ENCODE data around the gene DPH6.
"Not testable (repeated sequence)": the region's sequence is repeated elsewhere in the genome, so short reads cannot be mapped to it uniquely, and the experiment has no call there.

Gene DPH6, protein sequence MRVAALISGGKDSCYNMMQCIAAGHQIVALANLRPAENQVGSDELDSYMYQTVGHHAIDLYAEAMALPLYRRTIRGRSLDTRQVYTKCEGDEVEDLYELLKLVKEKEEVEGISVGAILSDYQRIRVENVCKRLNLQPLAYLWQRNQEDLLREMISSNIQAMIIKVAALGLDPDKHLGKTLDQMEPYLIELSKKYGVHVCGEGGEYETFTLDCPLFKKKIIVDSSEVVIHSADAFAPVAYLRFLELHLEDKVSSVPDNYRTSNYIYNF
- 1.8 to 9.3 (median 5.4) reads per million in 18 experiments for total RNA-seq

DNA sequence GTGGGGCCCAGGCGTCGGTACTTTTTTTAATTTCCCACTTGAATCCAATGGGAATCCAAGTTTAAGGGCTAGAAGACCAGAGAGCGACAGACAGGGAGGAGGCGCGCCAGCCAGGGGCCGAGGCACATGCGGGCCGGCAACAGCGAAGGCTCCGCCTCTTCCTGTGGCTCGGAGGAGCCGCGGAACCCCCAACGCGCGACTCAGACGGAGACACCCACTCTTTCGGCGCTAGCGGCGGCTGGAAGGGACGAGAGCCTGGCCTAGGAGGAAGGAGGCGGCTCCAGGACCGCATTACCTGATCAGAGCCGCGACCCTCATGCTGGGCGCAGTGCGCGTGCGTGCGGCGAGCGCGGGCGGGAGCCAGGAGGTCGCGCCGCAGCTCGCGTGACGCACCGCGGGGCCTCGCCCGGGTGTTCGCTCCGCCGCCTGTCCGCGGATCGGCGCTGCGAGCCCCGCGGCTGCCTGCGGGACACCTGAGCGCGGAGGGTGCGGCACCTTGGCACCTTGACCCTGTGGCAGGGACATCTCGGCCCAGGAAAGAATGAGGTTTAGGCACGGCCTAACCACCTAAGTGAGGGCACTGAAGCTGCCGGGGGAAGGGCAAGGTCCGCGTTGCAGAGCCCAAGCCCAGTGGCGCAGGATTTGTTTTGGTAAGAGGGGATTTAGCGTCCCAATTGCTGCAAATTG, at the start of gene DPH6:
TSS of gene DPH6 (minus strand) at position 342 of the 687 bp plus-strand sequence. CDS start at position 318, 24 bp downstream.
- DNase-seq: peak; percentile 69 to 84

DNA sequence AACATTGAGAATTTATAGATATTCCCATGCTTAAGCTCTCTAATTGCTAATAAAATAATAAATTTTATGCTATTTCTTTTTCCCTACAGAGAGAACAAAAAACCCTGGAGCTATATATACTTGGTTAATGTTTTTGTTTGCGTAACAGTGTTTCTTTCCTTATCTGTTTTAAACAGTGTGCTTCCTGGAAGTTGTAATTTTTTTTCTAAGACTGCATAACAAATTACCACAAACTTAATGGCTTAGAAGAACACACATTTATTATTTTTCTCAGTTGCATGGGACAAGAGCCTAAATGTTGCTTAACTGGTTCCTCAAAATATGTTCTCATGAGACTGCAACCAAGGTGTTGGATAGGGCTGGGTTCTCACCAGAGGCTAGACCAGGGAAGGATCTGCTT, 49.7 kb upstream of the DPH6 start:
- DNase-seq: no peak

DNA sequence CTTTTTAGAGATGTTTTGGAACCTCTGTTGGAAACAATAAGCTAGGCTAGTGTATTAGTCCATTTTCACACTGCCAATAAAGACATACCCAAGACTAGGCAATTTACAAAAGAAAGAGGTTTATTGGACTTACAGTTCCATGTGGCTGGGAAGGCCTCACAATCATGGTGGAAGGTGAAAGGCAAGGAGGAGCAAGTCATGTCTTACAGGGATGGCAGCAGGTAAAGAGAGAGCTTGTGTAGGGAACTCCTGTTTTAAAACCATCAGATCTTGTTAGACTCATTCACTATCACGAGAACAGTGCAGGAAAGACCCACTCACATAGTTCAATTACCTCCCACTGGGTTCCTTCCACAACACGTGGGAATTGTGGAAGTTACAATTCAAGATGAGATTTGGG, 46.0 kb upstream of the DPH6 start:
- DNase-seq: not testable (repeated sequence)

DNA sequence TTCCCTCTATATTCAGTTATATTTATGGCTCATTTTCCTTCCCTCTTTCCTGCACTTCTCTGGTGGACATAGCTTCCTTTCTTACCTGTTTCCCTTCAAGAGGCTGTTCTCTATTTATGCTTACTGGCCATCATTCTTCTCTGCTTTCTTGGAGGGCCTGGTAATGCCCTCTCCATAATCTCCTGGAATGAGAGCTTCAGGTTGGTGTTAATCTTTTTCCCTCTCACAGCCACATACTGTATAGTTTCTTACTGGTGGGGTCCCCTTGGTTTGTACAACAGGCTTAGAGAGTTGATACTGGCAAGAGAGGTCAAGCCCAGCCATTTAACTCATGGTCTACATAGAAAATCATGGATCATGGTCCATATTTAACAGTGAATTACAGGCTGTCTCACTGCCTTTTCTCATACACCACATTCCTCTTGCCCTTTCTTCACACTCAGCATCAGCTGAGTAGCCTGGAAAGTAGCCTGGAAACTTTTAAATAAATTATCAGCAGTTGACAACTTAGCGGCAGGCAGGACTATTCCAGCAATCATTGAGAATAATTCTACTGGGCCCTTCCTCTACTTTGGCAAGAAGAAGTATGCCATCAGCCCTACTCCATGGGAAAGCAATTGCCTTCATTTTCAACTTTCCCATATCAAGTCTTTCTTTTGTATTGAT, 38.0 kb upstream of the DPH6 start:
- no peak for DNase-seq

DNA sequence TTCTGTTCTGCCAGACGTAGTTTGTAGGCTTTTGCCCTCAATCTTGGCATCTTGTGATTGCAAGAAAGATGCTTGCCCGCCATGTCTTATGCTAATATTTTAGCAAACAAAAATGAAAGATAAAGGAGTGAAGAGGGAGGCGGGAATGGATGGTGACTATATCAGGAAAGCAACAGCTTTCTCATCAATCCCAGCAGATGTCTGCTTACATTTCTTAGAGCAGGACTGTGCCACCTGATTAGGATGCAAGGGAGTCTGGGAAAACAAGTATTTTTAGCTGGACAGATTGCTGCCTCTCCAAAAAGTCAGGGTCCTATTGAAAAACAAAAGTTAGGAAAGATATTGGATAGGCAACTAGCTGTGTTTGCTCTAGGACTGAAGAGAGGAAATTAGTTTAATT, 34.6 kb upstream of the DPH6 start:
- no peak for DNase-seq

DNA sequence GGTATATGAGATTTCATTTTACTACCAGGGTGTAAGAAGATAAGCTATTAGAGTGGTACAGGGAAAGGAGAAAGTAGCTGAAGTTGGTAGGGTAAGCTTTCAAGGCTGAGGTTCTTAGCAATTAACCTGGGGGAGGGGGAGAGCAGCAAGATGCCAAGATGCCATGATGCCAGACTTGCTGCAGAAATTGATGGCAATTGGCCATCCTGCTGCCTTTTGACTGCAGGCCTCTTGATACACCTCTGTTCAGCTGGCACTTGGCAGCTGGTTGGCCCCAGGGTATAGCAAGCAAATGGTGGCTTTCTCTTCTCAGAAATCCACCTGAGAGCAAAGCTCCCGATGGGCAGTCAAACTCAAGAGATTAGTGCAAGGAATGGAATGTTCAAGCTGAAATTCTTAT, 21.4 kb upstream of the DPH6 start:
- no peak for DNase-seq

DNA sequence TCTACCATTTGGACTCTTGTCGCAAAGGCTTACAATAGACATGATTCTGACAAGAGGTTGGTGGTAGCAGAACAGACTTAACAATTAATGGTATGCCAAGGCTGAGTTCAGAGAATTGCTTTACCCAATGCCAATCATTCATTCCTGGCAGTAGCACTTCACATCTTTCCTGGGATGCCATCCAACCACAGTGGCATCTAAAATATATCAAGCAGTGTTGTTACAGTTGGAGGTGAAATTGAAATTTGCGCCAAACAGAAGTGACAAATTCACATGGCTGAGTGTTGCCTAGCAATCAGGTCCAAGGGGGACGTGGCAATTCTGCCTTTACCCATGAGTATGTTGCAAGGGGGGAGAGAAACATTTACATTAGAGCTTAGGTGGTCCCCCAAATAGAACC, 21.0 kb upstream of the DPH6 start:
- no peak for DNase-seq

DNA sequence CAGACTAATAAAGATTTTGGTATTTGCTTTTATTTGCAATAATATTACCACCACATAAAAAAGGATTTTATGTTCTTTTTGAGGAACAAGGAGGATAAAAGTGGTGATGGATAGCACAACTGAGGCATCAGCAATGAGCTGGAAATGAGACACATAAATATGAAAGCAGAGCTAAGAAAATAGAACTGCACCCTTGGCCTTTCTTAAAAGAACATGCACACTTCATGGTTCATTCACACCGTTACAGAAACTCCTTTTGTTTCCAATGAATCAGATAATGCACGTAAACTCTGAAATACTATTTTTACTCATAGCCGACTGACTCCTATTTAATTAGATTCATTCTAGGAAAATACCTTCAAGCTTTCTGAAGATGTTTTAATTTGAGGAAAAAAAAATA, 19.9 kb upstream of the DPH6 start:
- DNase-seq: no peak

DNA sequence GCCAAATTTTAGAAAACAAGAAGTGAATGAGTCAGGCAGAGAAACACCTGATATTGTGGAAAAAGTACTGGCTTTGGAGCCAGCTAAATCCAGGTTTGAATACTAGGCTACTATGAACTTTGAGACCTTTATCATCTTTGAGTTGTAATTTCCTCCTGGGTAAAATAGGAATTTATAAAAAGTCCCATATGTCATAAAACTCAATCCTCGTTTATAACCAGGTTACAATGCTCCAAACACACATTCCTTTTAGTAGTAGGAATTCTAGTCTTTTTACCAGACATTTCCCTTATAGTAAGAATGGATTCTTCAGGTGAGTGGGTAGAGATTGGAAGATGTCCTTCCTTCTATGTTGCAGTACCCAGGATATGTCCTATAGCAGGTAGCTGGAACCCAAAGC, 16.7 kb upstream of the DPH6 start:
- DNase-seq: no peak

DNA sequence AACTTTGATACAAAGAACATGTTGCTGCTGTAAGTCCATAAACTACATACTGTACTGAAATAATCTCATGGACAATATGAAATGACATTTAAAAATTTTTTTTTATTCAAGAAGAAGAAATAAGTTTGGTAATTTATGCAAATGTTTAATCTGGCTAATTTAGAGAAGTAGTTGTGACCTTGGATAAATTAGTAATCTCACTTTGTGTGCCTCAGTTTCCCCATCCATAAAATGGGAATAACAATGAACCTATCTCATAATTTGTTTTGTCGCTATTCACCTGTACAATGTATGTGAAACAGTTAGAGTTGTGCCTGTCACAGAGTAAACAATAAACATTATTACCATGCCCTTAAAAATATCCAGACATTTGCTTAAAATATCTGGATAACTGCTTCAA, 15.3 kb upstream of the DPH6 start:
- DNase-seq: no peak

DNA sequence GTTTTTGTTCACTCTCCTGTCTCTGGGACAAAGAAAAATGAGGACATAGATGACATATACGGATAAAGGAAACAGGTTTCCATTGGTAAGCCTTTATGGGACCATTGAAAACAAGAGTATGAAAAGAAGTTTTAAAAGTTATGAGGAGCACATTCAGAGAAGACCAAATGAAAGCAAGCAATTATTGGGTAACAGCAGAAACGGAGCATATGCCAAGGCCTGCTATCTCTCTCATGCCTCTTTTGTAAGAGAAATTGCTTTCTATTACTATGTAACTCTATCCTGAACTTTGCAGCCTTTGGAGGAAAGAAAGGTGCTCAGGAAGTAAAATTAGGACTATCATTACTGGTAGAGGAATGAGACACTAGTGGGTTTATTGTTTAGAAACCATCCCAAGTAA, 14.9 kb upstream of the DPH6 start:
- no peak for DNase-seq

DNA sequence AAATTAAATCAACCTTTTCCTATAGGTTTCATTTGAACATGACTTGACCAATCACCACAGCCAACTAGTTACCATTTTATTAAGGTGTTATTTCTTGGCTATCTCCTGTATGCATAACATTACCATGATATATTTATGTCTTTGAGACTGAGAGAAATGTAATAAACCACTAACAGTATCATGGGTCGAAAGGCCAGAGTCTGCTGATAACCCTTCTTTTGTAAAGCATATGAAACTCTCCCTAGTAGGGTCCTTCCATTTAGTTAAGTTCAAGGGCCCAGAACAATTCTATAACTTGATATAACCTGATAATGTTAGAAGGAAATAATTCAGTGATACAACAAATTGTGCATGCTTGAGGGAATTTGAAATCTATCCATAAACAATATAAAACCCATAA, 14.3 kb upstream of the DPH6 start:
- no peak for DNase-seq

DNA sequence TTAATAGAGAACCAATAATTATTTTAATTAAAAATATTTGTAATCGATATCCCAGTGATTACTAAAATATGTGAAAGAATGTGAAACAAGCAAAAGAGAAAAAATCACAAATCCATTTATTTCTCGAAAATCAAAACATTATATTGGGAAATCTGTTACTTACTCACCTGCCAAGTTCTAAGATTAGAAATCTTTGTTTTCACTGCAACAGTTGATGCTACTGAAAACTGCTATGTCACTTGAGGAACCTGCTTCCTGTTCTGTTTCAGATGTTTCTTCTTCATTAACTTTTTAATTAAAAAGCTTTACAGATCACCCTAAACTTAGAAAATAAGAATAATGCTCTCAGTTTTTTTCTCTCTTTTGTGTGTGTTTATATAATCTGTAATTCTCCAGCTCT, 13.7 kb upstream of the DPH6 start:
- no peak for DNase-seq

DNA sequence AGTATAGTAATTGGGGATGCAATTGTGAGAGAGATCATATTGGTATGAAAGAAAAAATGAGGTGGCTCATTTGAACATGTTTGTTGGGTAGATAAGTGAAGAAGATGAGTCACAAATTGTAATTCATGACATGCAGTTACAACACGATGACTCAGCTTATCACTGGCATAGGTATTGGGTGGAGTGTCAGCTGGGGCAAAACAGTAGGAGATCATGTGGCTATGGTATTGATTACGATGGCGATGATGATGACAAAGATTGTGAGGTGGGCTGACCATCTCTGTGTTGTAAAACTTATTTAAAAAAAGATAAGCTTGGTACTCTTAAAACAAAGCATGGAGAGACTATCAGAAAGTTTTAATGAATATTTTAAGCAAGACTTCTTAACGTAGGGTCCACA, 11.6 kb upstream of the DPH6 start:
- DNase-seq: no peak

DNA sequence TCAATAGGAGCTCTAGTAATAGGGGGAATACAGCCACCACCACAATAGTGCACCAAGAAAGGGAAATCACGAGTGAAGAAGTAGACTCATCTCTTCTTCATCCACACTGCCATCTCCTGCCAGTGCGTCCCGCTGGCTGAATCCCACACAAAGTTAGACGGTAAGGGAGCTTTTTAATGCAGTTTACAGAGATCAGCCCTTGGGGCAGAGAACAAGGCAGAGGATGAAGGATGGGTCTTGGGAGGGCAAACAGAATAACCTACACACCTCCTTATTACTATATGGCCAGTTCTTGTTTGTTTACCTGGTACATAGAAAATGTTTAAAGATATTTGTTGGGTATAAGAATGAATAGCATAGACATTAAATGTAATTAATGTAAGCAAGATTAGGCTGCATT, 11.0 kb upstream of the DPH6 start:
- DNase-seq: no peak

DNA sequence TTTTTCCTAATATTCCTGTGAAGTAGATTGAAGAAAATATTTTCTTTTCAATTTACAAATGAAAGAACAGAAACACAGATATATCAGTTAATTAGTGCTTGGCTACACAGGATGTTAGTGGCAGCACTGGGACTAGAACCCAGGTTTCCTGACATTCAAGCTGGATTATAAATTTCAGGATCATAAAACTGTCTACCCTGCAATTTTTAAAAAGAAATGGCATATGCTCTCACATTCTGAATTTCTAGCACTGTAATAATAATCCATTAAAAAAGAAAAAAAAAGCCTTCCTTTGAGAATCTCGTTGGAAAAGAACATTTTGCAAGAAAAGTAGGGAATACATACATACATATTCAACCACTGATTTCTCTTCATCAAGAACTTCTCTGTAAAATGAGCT, 9.3 kb upstream of the DPH6 start:
- DNase-seq: no peak

DNA sequence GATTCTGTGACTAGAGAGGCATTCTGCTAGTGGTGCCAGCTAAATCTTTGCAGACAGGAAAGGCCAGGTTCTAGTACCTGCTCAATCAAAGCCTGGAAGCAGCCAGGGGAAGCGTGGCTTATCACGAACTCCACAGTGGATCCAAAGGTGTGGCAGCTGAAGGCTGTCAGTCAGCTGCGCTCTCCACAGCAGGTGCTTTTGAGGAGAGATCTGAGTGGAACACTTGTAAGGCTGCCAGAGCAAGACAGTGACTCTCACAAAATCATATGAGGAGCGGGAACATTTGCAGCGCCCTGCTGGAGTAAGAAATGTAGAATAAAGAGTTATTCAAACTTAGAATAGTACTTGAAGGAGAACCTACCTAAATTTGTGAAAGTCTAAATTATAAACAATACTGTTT, 5.0 kb upstream of the DPH6 start:
- DNase-seq: no peak

DNA sequence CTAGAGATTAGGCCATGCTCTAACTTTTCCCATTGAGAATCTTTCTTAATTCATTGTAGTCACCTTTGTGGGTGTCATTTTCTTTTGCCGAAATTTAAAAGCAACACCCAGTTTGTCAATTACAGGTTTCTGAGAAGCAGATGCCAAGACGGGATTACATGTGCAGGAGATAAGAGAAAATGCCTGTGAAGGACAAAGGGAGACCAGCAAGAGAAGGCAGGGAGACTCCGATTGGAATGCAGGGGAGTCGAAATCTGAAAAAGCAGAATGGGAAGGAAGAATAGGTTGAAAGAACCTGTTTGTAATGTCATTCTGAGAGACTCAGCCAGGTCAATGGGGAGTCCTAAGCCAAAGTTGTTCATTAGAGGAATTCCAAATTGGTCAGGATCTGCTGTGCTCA, 3.6 kb upstream of the DPH6 start:
- no peak for DNase-seq

DNA sequence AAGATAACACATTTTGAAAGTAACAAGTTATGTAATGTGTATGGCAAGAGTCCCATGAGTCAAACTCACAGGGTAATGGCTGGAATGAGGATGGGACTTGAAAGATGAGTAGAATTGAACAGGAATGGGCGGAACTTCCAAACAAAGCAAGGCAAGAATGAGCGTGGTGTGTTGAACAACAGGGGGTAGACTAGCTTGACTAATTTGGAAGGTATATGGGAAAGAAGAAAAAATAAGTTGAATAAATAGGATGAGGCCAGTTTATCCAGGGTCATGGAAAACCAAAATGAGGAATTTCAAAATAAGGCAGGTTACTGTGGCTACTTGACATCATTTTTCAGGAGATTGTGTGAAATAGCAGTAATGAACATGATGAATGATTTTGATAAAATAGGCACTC, 2.5 kb upstream of the DPH6 start:
- no peak for DNase-seq

DNA sequence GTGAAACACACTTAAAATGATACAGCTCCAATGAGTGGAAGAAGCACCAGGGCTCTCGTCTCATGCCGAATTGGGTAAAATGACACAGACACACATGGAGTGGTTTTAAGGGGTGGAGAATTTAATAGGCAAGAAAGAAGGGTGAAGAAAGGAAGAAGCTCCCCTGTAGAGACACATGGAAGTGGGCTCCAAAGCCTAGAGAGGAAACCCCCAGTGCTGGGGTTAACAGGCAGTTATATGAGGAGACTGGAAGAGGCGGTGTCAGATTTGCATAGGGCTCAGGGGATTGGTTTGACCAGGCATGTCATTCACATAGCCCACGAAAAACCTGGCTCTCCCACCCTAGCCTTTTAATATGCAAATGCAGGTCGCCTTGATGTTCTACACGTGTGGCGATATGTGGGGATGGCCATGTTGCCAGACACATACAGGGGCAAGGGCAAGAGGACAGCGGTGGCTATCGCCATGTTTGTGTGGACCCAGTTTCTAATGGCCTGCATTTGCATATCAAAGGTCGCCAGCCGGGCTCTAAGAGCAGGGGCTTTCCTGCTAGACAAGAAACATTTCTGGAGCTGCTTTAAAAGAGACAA, 1.9 kb upstream of the DPH6 start:
- no peak for DNase-seq

DNA sequence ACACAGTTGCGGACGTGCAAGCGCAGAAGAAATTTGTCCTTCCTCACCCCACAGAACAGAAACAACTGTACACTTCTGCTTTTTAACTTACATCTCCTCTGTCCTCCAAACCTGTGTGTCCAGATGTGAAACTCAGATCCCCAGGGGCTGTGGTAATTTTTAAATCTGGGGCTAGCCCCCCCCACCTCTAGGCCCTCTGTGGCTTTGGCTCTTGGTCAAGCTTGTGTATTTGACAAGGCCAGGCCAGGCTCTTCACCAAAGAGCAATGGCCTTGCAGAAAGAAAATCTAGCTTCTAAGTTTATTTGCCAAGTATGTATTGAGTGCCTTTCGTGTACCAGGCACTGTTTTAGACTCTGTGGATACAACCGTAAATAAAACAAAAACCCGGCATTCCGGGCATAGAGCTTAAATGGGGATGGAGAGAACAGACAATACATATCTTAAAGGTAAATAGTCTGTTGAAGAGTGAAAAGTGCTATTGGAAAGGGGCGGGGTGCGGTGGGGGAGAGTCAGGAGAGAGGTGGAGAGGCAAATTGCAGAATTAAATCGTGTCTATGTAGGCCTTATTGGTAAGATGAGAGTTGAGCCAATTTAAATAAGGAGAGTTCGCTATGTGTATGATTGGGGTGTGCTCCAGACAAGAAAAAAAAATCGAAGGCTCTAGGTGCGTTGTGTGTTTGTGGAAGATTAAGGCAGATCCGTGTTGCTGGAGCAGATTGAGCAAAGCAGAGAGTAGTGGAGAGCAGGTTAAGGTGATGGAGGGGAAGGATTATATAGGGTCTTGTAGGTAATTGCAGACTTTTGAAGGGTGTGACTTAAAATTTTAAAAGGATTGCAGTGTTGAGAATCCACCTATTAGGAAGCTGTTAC, 781 bp upstream of the DPH6 start:
- no peak for DNase-seq

DNA sequence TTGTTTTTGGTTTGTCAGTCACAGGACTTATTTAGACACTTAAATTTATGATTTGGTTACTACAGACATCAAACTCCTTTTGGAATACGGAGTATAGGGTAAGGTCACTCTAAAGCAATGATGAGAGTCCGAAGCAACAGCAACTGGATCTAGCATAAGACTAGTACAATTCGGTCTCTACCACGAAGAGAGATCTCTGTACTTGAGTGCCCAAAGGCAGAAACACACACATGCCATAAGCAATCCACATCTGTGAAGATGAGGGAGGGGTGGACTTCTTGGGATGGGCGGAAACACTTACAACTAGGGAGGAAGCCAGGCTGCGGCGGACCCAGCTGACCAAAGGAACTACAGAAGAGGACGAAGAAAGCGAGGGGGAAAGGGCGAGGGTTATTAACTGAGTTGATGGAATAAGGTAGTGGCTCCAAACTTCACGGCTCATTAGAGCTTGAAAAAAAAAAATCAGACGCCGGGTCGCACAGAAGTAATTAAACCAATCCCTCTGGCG, 595 bp downstream of the DPH6 start:
- peak; percentile 30 to 48 for DNase-seq

DNA sequence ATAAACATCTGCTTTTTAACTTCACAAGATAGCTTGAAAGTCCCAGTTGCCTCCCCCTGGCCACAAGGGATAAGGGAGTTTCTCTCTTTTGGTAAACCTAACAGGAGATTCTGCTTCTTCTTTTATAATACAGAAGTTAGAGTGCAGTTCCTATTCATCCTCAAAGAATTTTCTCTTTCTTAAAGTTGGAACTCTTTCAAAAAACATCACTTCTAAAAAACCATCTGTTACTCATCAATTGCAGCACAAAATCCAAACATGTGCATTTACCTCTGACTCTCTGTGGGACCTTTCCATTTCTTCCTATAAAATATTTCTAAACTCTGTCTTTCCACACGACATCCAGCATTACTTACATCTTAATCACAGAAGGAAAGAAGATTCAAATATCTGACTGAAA, 5.1 kb downstream of the DPH6 start:
- no peak for DNase-seq

All from inflammatory macrophage (primary cell).